Keratinocyte (primary cell): Measurements from ENCODE around the gene FNBP1. TPM values are rescaled to one million over a fixed set of nuclear protein-coding genes. Genes with fewer than 3 reads are reported as not detected.
"Not testable (repeated sequence)": the region's sequence is repeated elsewhere in the genome, so short reads cannot be mapped to it uniquely, and the experiment has no call there.

Experiments
- DNase-seq: peaks from one replicate; pipeline ENCODE4 v3.0.0-alpha.2; 2011; ENCODE audit warnings: low read depth, missing footprints, low spot score
- FAIRE-seq: peaks from 2 replicates; lab custom pipeline; 2011; peaks lifted over from hg19 to GRCh38; lab: Jason Lieb, UNC
- H2AFZ ChIP-seq: 2 replicates; pipeline ENCODE4 v1.6.0; 2012; ENCODE audit warnings: low read length, control low read depth, inconsistent platforms; ENCODE audit not compliant: control insufficient read depth
- H3K27ac ChIP-seq: 2 replicates; pipeline ENCODE4 v1.5.1; 2011; ENCODE audit warnings: low read length; ENCODE audit not compliant: control insufficient read depth, insufficient read depth
- H3K27me3 ChIP-seq: 3 replicates; pipeline ENCODE4 v1.6.0; 2011; ENCODE audit warnings: low read length; ENCODE audit not compliant: control insufficient read depth, insufficient read depth; ENCODE audit errors: extremely low read depth
- H3K36me3 ChIP-seq, 2 experiments: 2 replicates in 1 of 2; 3 replicates in 1 of 2; pipeline ENCODE4 v1.5.1; 2011; ENCODE audit warnings: low read length in 2 of 2, mild to moderate bottlenecking in 1 of 2; ENCODE audit not compliant: control insufficient read depth in 2 of 2, insufficient read depth in 2 of 2; ENCODE audit errors: extremely low read depth in 1 of 2
- H3K4me1 ChIP-seq: 3 replicates; pipeline ENCODE4 v1.5.1; 2011; ENCODE audit warnings: low read length; ENCODE audit not compliant: control insufficient read depth, insufficient read depth; ENCODE audit errors: extremely low read depth
- H3K4me2 ChIP-seq: 3 replicates; pipeline ENCODE4 v1.6.0; 2011; ENCODE audit warnings: low read depth, low read length; ENCODE audit not compliant: control insufficient read depth, insufficient read depth; ENCODE audit errors: extremely low read depth
- H3K4me3 ChIP-seq, 3 experiments: fragments of 200-600 bp in 1 of 3; sonication (generic) in 1 of 3; 2 replicates in 2 of 3; 3 replicates in 1 of 3; pipeline ENCODE4 v1.5.1; 2011 to 2016; ENCODE audit warnings: low read length in 3 of 3, mild to moderate bottlenecking in 3 of 3, control low read depth in 2 of 3, inconsistent platforms in 1 of 3, low read depth in 1 of 3, mixed read lengths in 1 of 3, mixed run types in 1 of 3, moderate library complexity in 1 of 3; ENCODE audit not compliant: control insufficient read depth in 2 of 3, insufficient read depth in 2 of 3; ENCODE audit errors: extremely low read depth in 1 of 3
- H3K79me2 ChIP-seq: 2 replicates; pipeline ENCODE4 v1.6.0; 2012; ENCODE audit warnings: low read length; ENCODE audit not compliant: control insufficient read depth, insufficient read depth
- H3K9ac ChIP-seq: 3 replicates; pipeline ENCODE4 v1.6.0; 2011; ENCODE audit warnings: low read length; ENCODE audit not compliant: control insufficient read depth, insufficient read depth; ENCODE audit errors: extremely low read depth
- H3K9me1 ChIP-seq: 3 replicates; pipeline ENCODE4 v1.6.0; 2011; ENCODE audit warnings: low read length; ENCODE audit not compliant: control insufficient read depth, insufficient read depth; ENCODE audit errors: extremely low read depth
- H3K9me3 ChIP-seq: 2 replicates; pipeline ENCODE4 v1.5.1; 2012; ENCODE audit warnings: low read depth, low read length; ENCODE audit not compliant: control insufficient read depth
- H4K20me1 ChIP-seq: 3 replicates; pipeline ENCODE4 v1.6.0; 2011; ENCODE audit warnings: low read length; ENCODE audit not compliant: control insufficient read depth, insufficient read depth; ENCODE audit errors: extremely low read depth
- CTCF ChIP-seq, 3 experiments: IDR thresholded peaks in 1 of 3; conservative IDR thresholded peaks in 1 of 3; optimal IDR thresholded peaks in 1 of 3; 2 replicates in 2 of 3; 3 replicates in 1 of 3; pipeline versions ENCODE3 to v1.5.1; 2011; ENCODE audit warnings: low read length in 3 of 3, mild to moderate bottlenecking in 3 of 3, moderate library complexity in 2 of 3, control low read depth in 1 of 3, inconsistent platforms in 1 of 3; ENCODE audit not compliant: insufficient read depth in 2 of 3; ENCODE audit errors: extremely low read depth in 1 of 3
- EZH2 ChIP-seq: IDR thresholded peaks from one replicate; pipeline ENCODE4 v1.6.1; 2012; ENCODE audit warnings: inconsistent platforms, mild to moderate bottlenecking, low read length, moderate library complexity
- dilution Hi-C: fragments of 300-500 bp; cut with MboI; formaldehyde crosslinking; loops from one replicate; pipeline ENCODE4 v1.7.0; 2020; ENCODE audit warnings: low sequenced_read_pairs; ENCODE audit not compliant: extremely low pct_ligation_motif_present
- polyA plus RNA-seq, 5 experiments: library from polyadenylated mRNA; depleted of rRNA in 3 of 5; stranded (reverse) in 3 of 5; stranded (forward) in 1 of 5; unstranded in 1 of 5; fragments of >200 nt; gene quantifications; 1 replicate in 1 of 5; 2 replicates in 3 of 5; 3 replicates in 1 of 5; pipeline versions ENCODE4 v1.2.1 to v1.2.3, GENCODE V29; 2011 to 2012; ENCODE audit warnings: missing spikeins in 2 of 5, low read depth in 1 of 5, low replicate concordance in 1 of 5

The FNBP1 gene
- polyA plus RNA-seq, 1 donor (not counting 4 experiments of a cell fraction or from before 2014, with no cell fraction given), result 9.6 TPM

- Histone ChIP-seq H3K9ac (no peak overlapping the region), H3K4me2 (no peak overlapping the region), H3K36me3 (no peaks in the 10 kb centered on the region), H3K9me1 (peaks cover 2% of the 10 kb centered on the region), H4K20me1 (peaks cover 6% of the 10 kb centered on the region), H2AFZ (no peak overlapping the region), H3K27me3 (no peaks in the 10 kb centered on the region), H3K4me3 (no peak overlapping the region), H3K27ac (no peak overlapping the region), H3K4me1 (peaks cover 19% of the 10 kb centered on the region), H3K79me2 (peaks cover 6% of the 10 kb centered on the region), H3K9me3 (no peaks in the 10 kb centered on the region)
- FAIRE-seq (no peak), DNase-seq (no peak)
- dilution Hi-C loops, result no loop called here
- no peak for TF ChIP-seq CTCF (optimal IDR thresholded peaks at IDR 0.05 in 1 of 3, IDR thresholded peaks at IDR 0.05 in 1 of 3, conservative IDR thresholded peaks at IDR 0.05 in 1 of 3; ENCODE audit: extremely low read depth in 1 of 3, insufficient read depth in 2 of 3, low read length in 3 of 3)
Observed at GRCh38 chr9:130023144-130023787, 19.7 kb downstream of the FNBP1 start.

GRCh38 chr9:130022566-130023143, 20.3 kb downstream of the FNBP1 start:
- no peak overlapping the region for H2AFZ ChIP-seq
- dilution Hi-C loops, result no loop called here
- FAIRE-seq, result no peak
- no peak overlapping the region for H3K4me3 ChIP-seq
- TF ChIP-seq EZH2 (no peak), CTCF (optimal IDR thresholded peaks at IDR 0.05 in 1 of 3, IDR thresholded peaks at IDR 0.05 in 1 of 3, conservative IDR thresholded peaks at IDR 0.05 in 1 of 3; ENCODE audit: extremely low read depth in 1 of 3, insufficient read depth in 2 of 3, low read length in 3 of 3) (no peak)
- no peak overlapping the region for H3K27ac ChIP-seq
- no peak overlapping the region for H3K9ac ChIP-seq
- H3K4me2 ChIP-seq, result no peak overlapping the region
- peaks cover 6% of the 10 kb centered on the region for H3K79me2 ChIP-seq
- H4K20me1 ChIP-seq, result peaks cover 6% of the 10 kb centered on the region
- DNase-seq, result no peak
- no peaks in the 10 kb centered on the region for H3K9me3 ChIP-seq
- H3K36me3 ChIP-seq, result no peaks in the 10 kb centered on the region
- H3K27me3 ChIP-seq, result no peaks in the 10 kb centered on the region
- H3K4me1 ChIP-seq, result peaks cover 19% of the 10 kb centered on the region
- H3K9me1 ChIP-seq, result peaks cover 2% of the 10 kb centered on the region

- H3K27ac ChIP-seq, H2AFZ ChIP-seq, H3K4me2 ChIP-seq, H4K20me1 ChIP-seq, dilution Hi-C loops, H3K9me3 ChIP-seq, H3K4me3 ChIP-seq, H3K79me2 ChIP-seq, H3K27me3 ChIP-seq, DNase-seq, H3K9me1 ChIP-seq, H3K9ac ChIP-seq, FAIRE-seq, H3K36me3 ChIP-seq: not testable (repeated sequence)
- H3K4me1 ChIP-seq, result peaks cover 19% of the 10 kb centered on the region
Observed at GRCh38 chr9:130021842-130022241, 21.1 kb downstream of the FNBP1 start.
